K562 (cell line): ENCODE results near the gene DPY19L3.

Experiments
- CBFB ChIP-seq: sonication (generic); formaldehyde crosslinking; IDR thresholded peaks from 2 replicates; pipeline ENCODE4 v1.4.0; 2020; ENCODE audit warnings: mild to moderate bottlenecking, missing genetic modification reagents
- ETS2 ChIP-seq: IDR thresholded peaks from 2 replicates; pipeline ENCODE4 v1.6.1; 2016; ENCODE audit warnings: borderline replicate concordance, missing genetic modification characterization, mild to moderate bottlenecking, moderate library complexity, missing compliant biosample characterization; ENCODE audit not compliant: poor library complexity, severe bottlenecking
- ETV5 ChIP-seq: sonication (generic); formaldehyde crosslinking; IDR thresholded peaks from 2 replicates; pipeline ENCODE4 v1.4.0; 2020; ENCODE audit warnings: low read depth, mild to moderate bottlenecking, missing genetic modification reagents
- ETV6 ChIP-seq, 3 experiments: fragments of 150-350 bp in 1 of 3; sonication (generic) in 1 of 3; formaldehyde crosslinking in 1 of 3; IDR thresholded peaks; 2 replicates each; pipeline versions ENCODE4 v1.6.1 to v1.8.0; 2014 to 2022; ENCODE audit warnings: borderline replicate concordance in 2 of 3, low read depth in 2 of 3, antibody characterized with exemption in 1 of 3, low read length in 1 of 3, mild to moderate bottlenecking in 1 of 3, missing genetic modification reagents in 1 of 3
- HDAC6 ChIP-seq: IDR thresholded peaks from 2 replicates; pipeline ENCODE4 v1.6.1; 2012; ENCODE audit warnings: low read depth, mild to moderate bottlenecking, control low read depth, inconsistent platforms, low read length, moderate library complexity
- SPI1 ChIP-seq: IDR thresholded peaks from 2 replicates; pipeline ENCODE4 v1.6.1; 2011; ENCODE audit warnings: low read depth, low read length, control low read depth, borderline replicate concordance
- XRCC5 ChIP-seq: fragments of 200-400 bp; formaldehyde crosslinking; IDR thresholded peaks from 2 replicates; pipeline ENCODE4 v1.6.1; 2017; ENCODE audit warnings: low read depth, mild to moderate bottlenecking, low read length
- ZC3H11A ChIP-seq: IDR thresholded peaks from 2 replicates; pipeline ENCODE4 v1.6.1; 2012; ENCODE audit warnings: low read depth, low read length, improper control_type of control experiment
- TF ChIP-seq, protein P1 (sequence below): sonication (generic); formaldehyde crosslinking; IDR thresholded peaks from 2 replicates; pipeline ENCODE4 v1.4.0; 2020; ENCODE audit warnings: mild to moderate bottlenecking, missing genetic modification reagents
- TF ChIP-seq, protein P2 (sequence below): sonication (generic); formaldehyde crosslinking; IDR thresholded peaks from 2 replicates; pipeline ENCODE4 v1.8.1; 2023; ENCODE audit warnings: mild to moderate bottlenecking, missing genetic modification reagents
- TF ChIP-seq, protein P3 (sequence below): fragments of 250-450 bp; sonication (Bioruptor Pico); IDR thresholded peaks from 2 replicates; pipeline ENCODE4 v1.5.1; 2021; ENCODE audit warnings: mild to moderate bottlenecking
- TF ChIP-seq, protein P4 (sequence below): fragments of 250-450 bp; sonication (Bioruptor Pico); IDR thresholded peaks from 2 replicates; pipeline ENCODE4 v1.8.0; 2021; ENCODE audit warnings: moderate library complexity, mild to moderate bottlenecking, inconsistent platforms
- TF ChIP-seq, protein P5 (sequence below), 3 experiments: IDR thresholded peaks in 2 of 3; conservative IDR thresholded peaks in 1 of 3; 2 replicates each; pipeline ENCODE4 v1.5.1; 2011 to 2012; ENCODE audit warnings: low read length in 3 of 3, mild to moderate bottlenecking in 3 of 3, control low read depth in 2 of 3, improper control_type of control experiment in 1 of 3, inconsistent platforms in 1 of 3, low read depth in 1 of 3, mixed read lengths in 1 of 3, moderate library complexity in 1 of 3; ENCODE audit not compliant: insufficient read depth in 2 of 3

DNA sequence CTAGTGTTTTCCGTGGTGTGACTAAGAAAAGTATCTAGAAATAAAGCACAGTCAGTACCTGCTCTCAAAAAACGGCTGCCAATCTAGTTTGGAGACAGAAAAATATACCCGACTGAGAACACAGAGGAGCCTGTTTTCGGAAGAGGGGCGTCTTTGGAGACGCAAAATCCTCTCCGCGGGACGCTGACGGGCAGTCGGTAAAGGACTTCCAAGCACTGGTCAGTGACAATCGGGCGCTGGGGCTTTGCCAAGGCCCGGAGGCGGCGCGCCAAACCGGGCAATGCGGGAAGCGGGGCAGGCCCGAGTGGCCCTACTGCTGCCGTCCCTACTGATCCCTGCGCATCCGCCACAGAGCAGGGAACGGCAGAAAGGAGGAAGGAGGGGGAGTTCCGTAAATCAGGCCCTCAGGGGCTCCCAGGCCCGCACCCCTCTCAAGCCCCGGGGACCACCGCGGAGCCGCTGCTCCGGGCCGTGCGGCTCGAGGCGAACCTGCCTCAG lies 588 bp upstream of the DPY19L3 start:
- TF ChIP-seq ETV6 (IDR thresholded peaks at IDR 0.05; ENCODE audit: borderline replicate concordance in 1 of 2, low read depth in 2 of 2, low read length in 1 of 2) (no peak), ETV6 (CRISPR knock-in tag; IDR thresholded peaks at IDR 0.05; ENCODE audit: borderline replicate concordance) (no peak), ETS2 (tag) (no peak), ZC3H11A (no peak), SPI1 (0 out of 2 replicates have a peak, but pooled peaks have one; percentile 14), XRCC5 (no peak), CBFB (CRISPR knock-in tag) (no peak), HDAC6 (no peak), ETV5 (CRISPR knock-in tag) (no peak)
- TF ChIP-seq, protein P1, sequence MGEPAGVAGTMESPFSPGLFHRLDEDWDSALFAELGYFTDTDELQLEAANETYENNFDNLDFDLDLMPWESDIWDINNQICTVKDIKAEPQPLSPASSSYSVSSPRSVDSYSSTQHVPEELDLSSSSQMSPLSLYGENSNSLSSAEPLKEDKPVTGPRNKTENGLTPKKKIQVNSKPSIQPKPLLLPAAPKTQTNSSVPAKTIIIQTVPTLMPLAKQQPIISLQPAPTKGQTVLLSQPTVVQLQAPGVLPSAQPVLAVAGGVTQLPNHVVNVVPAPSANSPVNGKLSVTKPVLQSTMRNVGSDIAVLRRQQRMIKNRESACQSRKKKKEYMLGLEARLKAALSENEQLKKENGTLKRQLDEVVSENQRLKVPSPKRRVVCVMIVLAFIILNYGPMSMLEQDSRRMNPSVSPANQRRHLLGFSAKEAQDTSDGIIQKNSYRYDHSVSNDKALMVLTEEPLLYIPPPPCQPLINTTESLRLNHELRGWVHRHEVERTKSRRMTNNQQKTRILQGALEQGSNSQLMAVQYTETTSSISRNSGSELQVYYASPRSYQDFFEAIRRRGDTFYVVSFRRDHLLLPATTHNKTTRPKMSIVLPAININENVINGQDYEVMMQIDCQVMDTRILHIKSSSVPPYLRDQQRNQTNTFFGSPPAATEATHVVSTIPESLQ (CRISPR knock-in tag) = 0 out of 2 replicates have a peak, but pooled peaks have one; percentile 47
- TF ChIP-seq, protein P2, sequence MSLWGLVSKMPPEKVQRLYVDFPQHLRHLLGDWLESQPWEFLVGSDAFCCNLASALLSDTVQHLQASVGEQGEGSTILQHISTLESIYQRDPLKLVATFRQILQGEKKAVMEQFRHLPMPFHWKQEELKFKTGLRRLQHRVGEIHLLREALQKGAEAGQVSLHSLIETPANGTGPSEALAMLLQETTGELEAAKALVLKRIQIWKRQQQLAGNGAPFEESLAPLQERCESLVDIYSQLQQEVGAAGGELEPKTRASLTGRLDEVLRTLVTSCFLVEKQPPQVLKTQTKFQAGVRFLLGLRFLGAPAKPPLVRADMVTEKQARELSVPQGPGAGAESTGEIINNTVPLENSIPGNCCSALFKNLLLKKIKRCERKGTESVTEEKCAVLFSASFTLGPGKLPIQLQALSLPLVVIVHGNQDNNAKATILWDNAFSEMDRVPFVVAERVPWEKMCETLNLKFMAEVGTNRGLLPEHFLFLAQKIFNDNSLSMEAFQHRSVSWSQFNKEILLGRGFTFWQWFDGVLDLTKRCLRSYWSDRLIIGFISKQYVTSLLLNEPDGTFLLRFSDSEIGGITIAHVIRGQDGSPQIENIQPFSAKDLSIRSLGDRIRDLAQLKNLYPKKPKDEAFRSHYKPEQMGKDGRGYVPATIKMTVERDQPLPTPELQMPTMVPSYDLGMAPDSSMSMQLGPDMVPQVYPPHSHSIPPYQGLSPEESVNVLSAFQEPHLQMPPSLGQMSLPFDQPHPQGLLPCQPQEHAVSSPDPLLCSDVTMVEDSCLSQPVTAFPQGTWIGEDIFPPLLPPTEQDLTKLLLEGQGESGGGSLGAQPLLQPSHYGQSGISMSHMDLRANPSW (CRISPR knock-in tag) = no peak
- TF ChIP-seq, protein P3, sequence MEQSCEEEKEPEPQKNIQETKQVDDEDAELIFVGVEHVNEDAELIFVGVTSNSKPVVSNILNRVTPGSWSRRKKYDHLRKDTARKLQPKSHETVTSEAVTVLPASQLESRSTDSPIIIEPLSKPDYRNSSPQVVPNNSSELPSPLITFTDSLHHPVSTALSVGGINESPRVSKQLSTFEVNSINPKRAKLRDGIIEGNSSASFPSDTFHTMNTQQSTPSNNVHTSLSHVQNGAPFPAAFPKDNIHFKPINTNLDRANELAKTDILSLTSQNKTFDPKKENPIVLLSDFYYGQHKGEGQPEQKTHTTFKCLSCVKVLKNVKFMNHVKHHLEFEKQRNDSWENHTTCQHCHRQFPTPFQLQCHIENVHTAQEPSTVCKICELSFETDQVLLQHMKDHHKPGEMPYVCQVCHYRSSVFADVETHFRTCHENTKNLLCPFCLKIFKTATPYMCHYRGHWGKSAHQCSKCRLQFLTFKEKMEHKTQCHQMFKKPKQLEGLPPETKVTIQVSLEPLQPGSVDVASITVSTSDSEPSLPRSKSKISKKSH (CRISPR knock-in tag) = no peak
- TF ChIP-seq, protein P4, sequence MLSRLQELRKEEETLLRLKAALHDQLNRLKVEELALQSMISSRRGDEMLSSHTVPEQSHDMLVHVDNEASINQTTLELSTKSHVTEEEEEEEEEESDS (CRISPR knock-in tag) = no peak
- TF ChIP-seq, protein P5, sequence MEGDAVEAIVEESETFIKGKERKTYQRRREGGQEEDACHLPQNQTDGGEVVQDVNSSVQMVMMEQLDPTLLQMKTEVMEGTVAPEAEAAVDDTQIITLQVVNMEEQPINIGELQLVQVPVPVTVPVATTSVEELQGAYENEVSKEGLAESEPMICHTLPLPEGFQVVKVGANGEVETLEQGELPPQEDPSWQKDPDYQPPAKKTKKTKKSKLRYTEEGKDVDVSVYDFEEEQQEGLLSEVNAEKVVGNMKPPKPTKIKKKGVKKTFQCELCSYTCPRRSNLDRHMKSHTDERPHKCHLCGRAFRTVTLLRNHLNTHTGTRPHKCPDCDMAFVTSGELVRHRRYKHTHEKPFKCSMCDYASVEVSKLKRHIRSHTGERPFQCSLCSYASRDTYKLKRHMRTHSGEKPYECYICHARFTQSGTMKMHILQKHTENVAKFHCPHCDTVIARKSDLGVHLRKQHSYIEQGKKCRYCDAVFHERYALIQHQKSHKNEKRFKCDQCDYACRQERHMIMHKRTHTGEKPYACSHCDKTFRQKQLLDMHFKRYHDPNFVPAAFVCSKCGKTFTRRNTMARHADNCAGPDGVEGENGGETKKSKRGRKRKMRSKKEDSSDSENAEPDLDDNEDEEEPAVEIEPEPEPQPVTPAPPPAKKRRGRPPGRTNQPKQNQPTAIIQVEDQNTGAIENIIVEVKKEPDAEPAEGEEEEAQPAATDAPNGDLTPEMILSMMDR (IDR thresholded peaks at IDR 0.05 in 2 of 3, conservative IDR thresholded peaks at IDR 0.05 in 1 of 3; ENCODE audit: insufficient read depth in 2 of 3, low read depth in 1 of 3, low read length in 3 of 3) = no peak
